ENCODE measurements around the gene BMP8A.
A peak's percentile ranks its signal among the peaks of the same experiment; 100 is the strongest.
"Not testable (repeated sequence)": the region's sequence is repeated elsewhere in the genome, so short reads cannot be mapped to it uniquely, and the experiment has no call there.

Gene BMP8A, protein sequence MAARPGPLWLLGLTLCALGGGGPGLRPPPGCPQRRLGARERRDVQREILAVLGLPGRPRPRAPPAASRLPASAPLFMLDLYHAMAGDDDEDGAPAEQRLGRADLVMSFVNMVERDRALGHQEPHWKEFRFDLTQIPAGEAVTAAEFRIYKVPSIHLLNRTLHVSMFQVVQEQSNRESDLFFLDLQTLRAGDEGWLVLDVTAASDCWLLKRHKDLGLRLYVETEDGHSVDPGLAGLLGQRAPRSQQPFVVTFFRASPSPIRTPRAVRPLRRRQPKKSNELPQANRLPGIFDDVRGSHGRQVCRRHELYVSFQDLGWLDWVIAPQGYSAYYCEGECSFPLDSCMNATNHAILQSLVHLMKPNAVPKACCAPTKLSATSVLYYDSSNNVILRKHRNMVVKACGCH

DNA sequence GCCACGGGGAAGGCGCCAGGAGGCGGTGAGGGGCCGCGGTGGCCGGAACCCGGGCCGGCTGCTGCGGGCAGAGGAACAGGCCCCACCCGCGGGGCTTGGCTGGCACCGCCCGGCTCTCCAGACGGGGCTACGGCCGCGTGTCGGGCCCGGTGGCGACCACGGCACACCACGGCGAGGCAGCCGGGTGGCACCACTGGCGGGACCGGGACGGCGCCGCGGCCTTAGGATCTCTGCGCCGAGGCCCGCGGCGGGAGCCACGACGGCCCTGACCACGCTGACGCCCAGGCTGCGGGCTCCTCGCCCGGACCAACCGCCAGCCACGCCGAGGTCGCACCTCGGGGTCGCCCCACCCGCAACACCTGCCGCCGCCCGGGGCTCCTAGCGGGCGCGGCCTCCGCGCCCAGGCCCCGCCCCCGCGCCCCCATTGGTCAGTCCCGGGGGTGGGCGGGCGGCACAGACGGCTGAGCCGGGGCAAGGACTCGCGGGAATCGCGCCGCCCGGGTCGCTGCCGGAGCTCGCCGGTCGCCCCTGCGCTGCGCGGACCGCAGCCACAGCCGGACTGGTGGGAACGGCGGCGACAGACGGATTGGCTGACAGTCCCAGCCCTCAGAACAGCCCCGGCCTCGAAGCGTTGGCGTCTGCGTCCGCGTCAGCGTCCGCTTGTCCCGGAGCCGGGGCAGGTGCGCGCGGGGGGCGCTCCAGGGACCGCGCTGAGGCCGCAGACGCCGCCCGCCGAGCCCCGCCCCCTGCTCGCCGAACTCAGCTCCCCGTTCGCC is at the start of gene BMP8A:
Gene BMP8A (plus strand): TSS at position 491 of the 776 bp plus-strand sequence. CDS start 356 bp downstream, outside the sequence.
- TF ChIP-seq, protein P1, sequence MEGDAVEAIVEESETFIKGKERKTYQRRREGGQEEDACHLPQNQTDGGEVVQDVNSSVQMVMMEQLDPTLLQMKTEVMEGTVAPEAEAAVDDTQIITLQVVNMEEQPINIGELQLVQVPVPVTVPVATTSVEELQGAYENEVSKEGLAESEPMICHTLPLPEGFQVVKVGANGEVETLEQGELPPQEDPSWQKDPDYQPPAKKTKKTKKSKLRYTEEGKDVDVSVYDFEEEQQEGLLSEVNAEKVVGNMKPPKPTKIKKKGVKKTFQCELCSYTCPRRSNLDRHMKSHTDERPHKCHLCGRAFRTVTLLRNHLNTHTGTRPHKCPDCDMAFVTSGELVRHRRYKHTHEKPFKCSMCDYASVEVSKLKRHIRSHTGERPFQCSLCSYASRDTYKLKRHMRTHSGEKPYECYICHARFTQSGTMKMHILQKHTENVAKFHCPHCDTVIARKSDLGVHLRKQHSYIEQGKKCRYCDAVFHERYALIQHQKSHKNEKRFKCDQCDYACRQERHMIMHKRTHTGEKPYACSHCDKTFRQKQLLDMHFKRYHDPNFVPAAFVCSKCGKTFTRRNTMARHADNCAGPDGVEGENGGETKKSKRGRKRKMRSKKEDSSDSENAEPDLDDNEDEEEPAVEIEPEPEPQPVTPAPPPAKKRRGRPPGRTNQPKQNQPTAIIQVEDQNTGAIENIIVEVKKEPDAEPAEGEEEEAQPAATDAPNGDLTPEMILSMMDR (IDR thresholded peaks at IDR 0.05; ENCODE audit: borderline replicate concordance, control extremely low read depth, extremely low read depth, insufficient read depth, missing control alignments) = no peak
- DNase-seq (ENCODE audit: low spot score) = peak; percentile 93
- in situ Hi-C loops (cut with MboI; ENCODE audit: low sequenced_read_pairs, unreplicated experiment) = no loop called here

DNA sequence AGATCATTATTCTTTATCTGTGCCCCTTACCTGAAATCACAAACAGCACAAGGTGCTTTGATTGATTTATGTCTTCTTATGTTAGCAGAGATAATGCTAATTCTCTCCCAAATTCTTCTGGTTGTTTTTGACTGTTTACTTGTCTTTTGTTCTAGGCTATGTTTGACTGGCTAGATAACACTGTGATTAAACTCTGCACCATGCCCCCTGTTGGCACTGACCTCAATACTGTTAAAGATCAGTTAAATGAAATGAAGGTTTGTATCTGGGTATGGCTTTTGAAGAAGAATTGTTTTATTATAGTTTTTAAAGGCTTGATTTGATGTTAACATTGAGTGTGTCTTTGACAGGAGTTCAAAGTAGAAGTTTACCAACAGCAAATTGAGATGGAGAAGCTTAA is 49.6 kb upstream of the BMP8A start:
- in situ Hi-C loops (cut with MboI; ENCODE audit: low sequenced_read_pairs, unreplicated experiment) = no loop called here
- DNase-seq (ENCODE audit: low spot score) = no peak
- TF ChIP-seq, protein P1 (IDR thresholded peaks at IDR 0.05; ENCODE audit: borderline replicate concordance, control extremely low read depth, extremely low read depth, insufficient read depth, missing control alignments) = no peak

GRCh38 chr1:39445573-39445972 is 45.9 kb upstream of the BMP8A start:
- TF ChIP-seq, protein P1 (IDR thresholded peaks at IDR 0.05; ENCODE audit: borderline replicate concordance, control extremely low read depth, extremely low read depth, insufficient read depth, missing control alignments) = no peak
- in situ Hi-C loops (cut with MboI; ENCODE audit: low sequenced_read_pairs, unreplicated experiment) = no loop called here
- no peak for DNase-seq (ENCODE audit: low spot score)

GRCh38 chr1:39446986-39447567 is 44.4 kb upstream of the BMP8A start:
- no peak for DNase-seq (ENCODE audit: low spot score)
- TF ChIP-seq, protein P1 (IDR thresholded peaks at IDR 0.05; ENCODE audit: borderline replicate concordance, control extremely low read depth, extremely low read depth, insufficient read depth, missing control alignments) = no peak
- in situ Hi-C loops (cut with MboI; ENCODE audit: low sequenced_read_pairs, unreplicated experiment) = no loop called here

DNA sequence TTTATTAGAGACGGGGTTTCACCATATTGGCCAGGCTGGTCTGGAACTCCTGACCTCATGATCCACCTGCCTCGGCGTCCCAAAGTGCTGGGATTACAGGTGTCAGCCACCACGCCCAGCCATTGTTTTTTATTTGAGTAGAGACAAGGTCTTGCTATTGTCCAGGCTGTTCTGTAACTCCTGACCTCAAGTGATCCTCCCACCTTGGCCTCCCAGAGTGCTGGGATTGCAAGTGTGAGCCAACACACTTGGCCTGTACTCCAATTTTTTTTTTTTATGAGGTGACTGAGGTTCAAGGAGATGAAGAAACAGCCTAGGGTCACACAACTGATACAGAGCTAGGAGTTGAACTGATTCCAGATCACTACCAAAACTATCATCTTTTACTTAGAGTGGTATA is 41.4 kb upstream of the BMP8A start:
- DNase-seq (ENCODE audit: low spot score); in situ Hi-C loops (cut with MboI; ENCODE audit: low sequenced_read_pairs, unreplicated experiment): not testable (repeated sequence)

DNA sequence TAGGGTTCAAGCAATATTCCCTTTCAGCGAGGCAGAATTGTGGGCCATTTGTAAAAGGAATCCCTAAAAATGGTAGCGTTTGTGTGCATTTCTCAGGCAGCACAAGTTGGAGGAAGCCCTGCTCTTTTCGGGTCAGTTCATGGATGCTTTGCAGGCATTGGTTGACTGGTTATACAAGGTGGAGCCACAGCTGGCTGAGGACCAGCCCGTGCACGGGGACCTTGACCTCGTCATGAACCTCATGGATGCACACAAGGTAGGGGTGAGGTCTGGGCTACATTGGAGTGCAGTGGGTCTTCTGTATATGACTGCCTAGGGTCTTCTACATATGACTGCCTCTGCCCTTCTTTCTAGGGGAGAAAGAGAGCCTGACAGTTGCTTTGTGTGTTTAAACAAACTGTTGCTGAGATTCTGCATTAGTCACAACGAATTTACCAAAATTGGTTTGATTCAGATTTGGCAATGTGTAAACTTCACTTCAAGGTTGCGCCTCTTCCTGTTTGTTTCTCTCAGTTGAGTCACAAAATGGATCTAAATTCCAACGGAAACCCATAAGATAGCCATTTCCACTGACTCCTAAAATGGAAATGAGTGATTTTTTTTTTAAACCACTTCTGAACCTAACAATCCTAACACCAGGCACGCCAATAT is 40.4 kb upstream of the BMP8A start:
- in situ Hi-C loops (cut with MboI; ENCODE audit: low sequenced_read_pairs, unreplicated experiment) = no loop called here
- TF ChIP-seq, protein P1 (IDR thresholded peaks at IDR 0.05; ENCODE audit: borderline replicate concordance, control extremely low read depth, extremely low read depth, insufficient read depth, missing control alignments) = no peak
- no peak for DNase-seq (ENCODE audit: low spot score)
